Measurements from ENCODE around the gene SLC30A4. TPM values are rescaled to one million over a fixed set of nuclear protein-coding genes. Genes with fewer than 3 reads are reported as not detected.

SLC30A4 gene
- total and polyA plus RNA-seq, 2 of the 4 experiments (the other 2 are of a cell fraction), result 2.1 to 5.6 TPM

DNA sequence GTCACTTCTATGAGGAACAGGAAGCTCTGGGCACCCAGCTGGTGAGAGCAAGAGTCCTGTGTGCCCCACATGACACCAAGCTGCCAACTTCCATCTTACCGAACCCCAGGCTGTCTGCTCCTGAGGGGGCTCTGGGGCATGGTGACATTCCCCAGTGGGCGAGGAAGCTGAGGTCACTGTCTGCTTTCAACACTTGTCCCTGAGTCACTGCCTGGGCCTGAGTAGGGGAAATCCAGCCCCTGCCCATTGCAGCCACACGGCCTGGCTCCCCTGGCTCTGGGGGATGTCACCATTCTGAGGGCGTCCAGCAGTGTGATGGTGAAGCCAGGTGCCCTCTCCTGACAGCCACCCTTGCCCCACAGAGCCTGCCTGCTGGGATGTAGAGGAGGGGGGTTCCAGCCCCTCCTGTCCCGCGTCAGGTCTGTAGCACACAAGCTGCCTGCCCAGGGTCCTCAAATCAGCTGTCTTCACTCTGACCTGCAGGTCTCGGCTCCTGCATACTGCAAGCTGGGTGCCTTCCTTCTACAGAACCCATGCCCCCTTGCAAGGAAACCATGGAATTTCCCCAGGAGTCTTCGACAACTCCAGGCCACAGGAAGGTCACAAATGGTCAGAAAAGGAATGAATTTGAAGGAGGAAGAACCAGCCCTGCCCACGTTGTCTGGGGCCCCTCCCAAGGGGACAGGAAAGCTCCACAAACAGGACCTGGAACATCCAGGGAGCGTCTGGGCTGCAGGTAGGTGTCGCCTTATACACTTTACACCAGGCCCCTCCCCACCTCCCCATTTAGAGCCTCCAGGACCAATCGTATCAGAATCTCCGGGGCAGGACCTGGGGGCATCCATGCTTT lies 74.3 kb downstream of the SLC30A4 start:
- Histone ChIP-seq H3K36me3 (ENCODE audit: control insufficient read depth, insufficient read depth, low read length) (no peaks in the 10 kb centered on the region), H3K4me1 (ENCODE audit: control insufficient read depth, insufficient read depth, low read length) (peaks cover 9% of the 10 kb centered on the region), H3K18ac (ENCODE audit: low read depth, low read length) (peak overlapping the region; percentile 14; the same call in 1 of the 2 replicates), H2AK5ac (ENCODE audit: low read depth, low read length) (peak overlapping the region; percentile 36; the same call in 1 of the 2 replicates), H2AFZ (replicated peaks; ENCODE audit: low read length, poor library complexity) (peak overlapping the region; percentile 84), H2BK5ac (ENCODE audit: low read depth, low read length, poor library complexity, severe bottlenecking) (peak overlapping the region; percentile 12), H3K4me2 (ENCODE audit: low read depth, low read length) (no peak overlapping the region), H2BK20ac (ENCODE audit: low read depth, low read length) (peak overlapping the region; percentile 4; the same call in 1 of the 2 replicates), H3K56ac (ENCODE audit: extremely low read depth, insufficient read depth, low read length) (no peak overlapping the region), H4K91ac (ENCODE audit: insufficient read depth, low read depth, low read length) (peak overlapping the region; percentile 47; the same call in 1 of the 2 replicates), H2BK15ac (ENCODE audit: low read depth, low read length) (peak overlapping the region; percentile 16; the same call in 1 of the 3 replicates), H3K23ac (ENCODE audit: low read depth, low read length) (peak overlapping the region; percentile 4; the same call in 1 of the 2 replicates), H3K27ac (ENCODE audit: insufficient read depth, low read length) (no peak overlapping the region), H3K4ac (ENCODE audit: low read depth, low read length) (peak overlapping the region; percentile 59), H4K8ac (ENCODE audit: low read depth in 2 of 2, low read length in 2 of 2) (peak overlapping the region; percentile 30 to 39; a peak in 2 of 4 replicates), H3K27me3 (ENCODE audit: control insufficient read depth, insufficient read depth, low read length) (no peaks in the 10 kb centered on the region), H3K14ac (replicated peaks; ENCODE audit: low read depth, low read length) (peak overlapping the region; percentile 78; the same call in 1 of the 2 replicates), H4K20me1 (ENCODE audit: insufficient read depth, low read length) (no peaks in the 10 kb centered on the region), H3K4me3 (ENCODE audit: insufficient read depth, low read depth, low read length) (no peak overlapping the region), H3K79me1 (ENCODE audit: low read depth in 1 of 2, low read length in 2 of 2) (no peaks in the 10 kb centered on the region), H3K9me1 (ENCODE audit: insufficient read depth, low read length) (peaks cover 12% of the 10 kb centered on the region), H4K5ac (ENCODE audit: low read depth, low read length) (peak overlapping the region; percentile 46; the same call in 1 of the 2 replicates), H3K9me3 (ENCODE audit: control insufficient read depth, insufficient read depth, low read length) (no peaks in the 10 kb centered on the region), H3K9ac (ENCODE audit: low read depth, low read length) (no peak overlapping the region), H2BK120ac (ENCODE audit: low read depth, low read length) (peak overlapping the region; percentile 33), H2AK9ac (replicated peaks; ENCODE audit: low read depth, low read length, poor library complexity) (peak overlapping the region; percentile 74)
- ATAC-seq (ENCODE audit: low read depth), result peak; percentile 32; the same call in 1 of the 2 replicates
- DNase-seq, result peak; percentile 38
- ChIA-PET CTCF (interaction anchor here (0.9 to 1.6 kb wide), 2 partner anchors 17 to 19 kb away, joined by 4 to 7 read pairs; no protein-coding TSS in a partner anchor), POLR2A (ENCODE audit: unreplicated experiment) (no interaction called here)
- no peak for TF ChIP-seq CHD1 (IDR thresholded peaks at IDR 0.05; ENCODE audit: low read depth, low read length)
- TF ChIP-seq SMC3 (IDR thresholded peaks at IDR 0.05; ENCODE audit: low read depth, low read length), result no peak
- no peak for TF ChIP-seq MXI1 (IDR thresholded peaks at IDR 0.05; ENCODE audit: borderline replicate concordance, low read depth, low read length)
- TF ChIP-seq MAZ (IDR thresholded peaks at IDR 0.05; ENCODE audit: borderline replicate concordance, low read depth, low read length), result peak; percentile 59
- TF ChIP-seq RFX5 (IDR thresholded peaks at IDR 0.05; ENCODE audit: low read depth, low read length), result no peak
- no peak for TF ChIP-seq RAD21 (IDR thresholded peaks at IDR 0.05; ENCODE audit: low read length)
- peak; percentile 69 for TF ChIP-seq CEBPB (IDR thresholded peaks at IDR 0.05; ENCODE audit: low read depth, low read length)
- no peak for TF ChIP-seq MAFK (IDR thresholded peaks at IDR 0.05; ENCODE audit: low read depth, low read length)
- TF ChIP-seq, protein P1, sequence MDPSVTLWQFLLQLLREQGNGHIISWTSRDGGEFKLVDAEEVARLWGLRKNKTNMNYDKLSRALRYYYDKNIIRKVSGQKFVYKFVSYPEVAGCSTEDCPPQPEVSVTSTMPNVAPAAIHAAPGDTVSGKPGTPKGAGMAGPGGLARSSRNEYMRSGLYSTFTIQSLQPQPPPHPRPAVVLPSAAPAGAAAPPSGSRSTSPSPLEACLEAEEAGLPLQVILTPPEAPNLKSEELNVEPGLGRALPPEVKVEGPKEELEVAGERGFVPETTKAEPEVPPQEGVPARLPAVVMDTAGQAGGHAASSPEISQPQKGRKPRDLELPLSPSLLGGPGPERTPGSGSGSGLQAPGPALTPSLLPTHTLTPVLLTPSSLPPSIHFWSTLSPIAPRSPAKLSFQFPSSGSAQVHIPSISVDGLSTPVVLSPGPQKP (IDR thresholded peaks at IDR 0.05; ENCODE audit: borderline replicate concordance, low read depth, low read length), result no peak
- TF ChIP-seq FOS (IDR thresholded peaks at IDR 0.05; ENCODE audit: low read depth, low read length), result peak; percentile 67; the same call in 1 of the 2 replicates
- no peak for TF ChIP-seq POLR2A (IDR thresholded peaks at IDR 0.05; ENCODE audit: low read depth, low read length)
- no CpG with 5 or more reads among the region's 13 CpGs for WGBS, 2 experiments (ENCODE audit: extremely low coverage in 2 of 2, insufficient read length in 1 of 2)
- intact Hi-C loops (cut with micrococcal nuclease), result no loop called here
- in situ Hi-C loops (cut with MboI; ENCODE audit: low sequenced_read_pairs), result no loop called here
- no TSS peak for BruUV-seq (replicated peaks)
- dilution Hi-C loops (cut with HindIII; ENCODE audit: low sequenced_read_pairs, unreplicated experiment), result no loop called here
